ENCODE results near the gene PEDS1.

- TF ChIP-seq CTCF (IDR thresholded peaks at IDR 0.05) (peak in 1 of 3 experiments; percentile 6), POLR2A (IDR thresholded peaks at IDR 0.05) (no peak)
Measured at GRCh38 chr20:50138479-50139393, 14.8 kb downstream of the PEDS1 start.

Measured in vagina (tissue), 2 donors.